ENCODE data around the gene SFSWAP.
A peak's percentile ranks its signal among the peaks of the same experiment; 100 is the strongest.
"Not testable (repeated sequence)": the region's sequence is repeated elsewhere in the genome, so short reads cannot be mapped to it uniquely, and the experiment has no call there.

The SFSWAP gene

GRCh38 chr12:131805421-131805820, 94.5 kb downstream of the SFSWAP start:
- no peak for DNase-seq

DNA sequence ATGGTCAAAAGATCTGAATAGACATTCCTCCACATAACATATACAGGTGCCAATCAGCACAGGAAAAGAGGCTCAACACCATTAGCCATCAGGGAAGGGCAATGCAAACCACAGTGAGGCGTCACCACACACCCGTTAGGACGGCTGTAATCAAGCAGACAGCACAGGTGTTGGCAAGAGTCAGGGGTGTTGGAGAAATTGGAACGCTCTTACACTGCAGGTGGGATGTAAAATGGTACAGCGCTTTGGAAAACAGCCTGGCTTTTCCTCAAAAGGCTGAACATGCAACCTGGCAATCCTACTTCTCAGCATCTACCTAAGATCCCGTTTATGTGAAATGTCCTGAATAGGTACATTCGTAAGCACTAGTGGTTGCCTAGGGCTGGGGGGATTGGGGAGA, 95.8 kb downstream of the SFSWAP start:
- no peak for DNase-seq

DNA sequence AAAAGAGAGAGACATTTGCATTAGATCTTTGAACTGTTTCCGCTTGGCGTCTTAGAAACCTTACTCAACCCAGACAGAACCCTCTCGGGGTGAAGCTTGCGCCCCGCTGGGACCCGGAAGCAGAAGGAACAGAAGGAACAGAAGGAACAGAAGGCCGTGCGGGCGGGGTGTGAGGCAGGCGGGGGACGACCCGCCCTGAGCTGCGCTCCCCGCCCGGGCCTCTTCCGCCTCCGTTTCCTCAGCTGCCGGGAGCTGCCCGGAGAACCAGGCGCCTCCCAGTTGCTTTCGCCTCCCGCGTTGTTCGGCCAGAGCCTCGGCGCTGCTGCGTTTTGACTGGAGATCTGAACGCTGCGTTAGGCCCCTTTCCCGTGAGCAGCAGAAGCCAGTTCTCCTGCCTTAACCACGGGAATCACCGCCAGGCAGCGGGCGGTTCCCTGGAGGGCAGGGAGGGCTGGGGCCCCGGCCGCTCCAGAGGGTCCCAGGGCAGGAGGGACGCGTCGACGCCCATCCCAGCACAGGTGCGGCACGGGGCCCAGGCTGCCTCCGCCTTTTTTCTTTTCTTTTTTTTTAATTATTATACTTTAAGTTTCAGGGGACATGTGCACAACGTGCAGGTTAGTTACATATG, 98.0 kb downstream of the SFSWAP start:
- DNase-seq = no peak

DNA sequence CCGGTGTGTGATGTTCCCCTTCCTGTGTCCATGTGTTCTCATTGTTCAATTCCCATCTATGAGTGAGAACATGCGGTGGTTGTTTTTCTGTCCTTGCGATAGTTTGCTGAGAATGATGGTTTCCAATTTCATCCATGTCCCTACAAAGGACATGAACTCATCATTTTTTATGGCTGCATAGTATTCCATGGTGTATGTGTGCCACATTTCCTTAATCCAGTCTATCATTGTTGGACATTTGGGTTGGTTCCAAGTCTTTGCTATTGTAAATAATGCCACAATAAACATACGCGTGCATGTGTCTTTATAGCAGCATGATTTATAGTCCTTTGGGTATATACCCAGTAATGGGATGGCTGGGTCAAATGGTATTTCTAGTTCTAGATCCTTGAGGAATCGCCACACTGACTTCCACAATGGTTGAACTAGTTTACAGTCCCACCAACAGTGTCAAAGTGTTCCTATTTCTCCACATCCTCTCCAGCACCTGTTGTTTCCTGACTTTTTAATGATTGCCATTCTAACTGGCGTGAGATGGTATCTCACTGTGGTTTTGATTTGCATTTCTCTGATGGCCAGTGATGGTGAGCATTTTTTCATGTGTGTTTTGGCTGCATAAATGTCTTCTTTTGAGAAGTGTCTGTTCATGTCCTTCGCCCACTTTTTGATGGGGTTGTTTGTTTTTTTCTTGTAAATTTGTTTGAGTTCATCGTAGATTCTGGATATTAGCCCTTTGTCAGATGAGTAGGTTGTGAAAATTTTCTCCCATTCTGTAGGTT, 98.8 kb downstream of the SFSWAP start:
- DNase-seq = not testable (repeated sequence)

- no peak for DNase-seq
These were observed 99.8 kb downstream of the SFSWAP start for GRCh38 chr12:131810726-131811125.

DNA sequence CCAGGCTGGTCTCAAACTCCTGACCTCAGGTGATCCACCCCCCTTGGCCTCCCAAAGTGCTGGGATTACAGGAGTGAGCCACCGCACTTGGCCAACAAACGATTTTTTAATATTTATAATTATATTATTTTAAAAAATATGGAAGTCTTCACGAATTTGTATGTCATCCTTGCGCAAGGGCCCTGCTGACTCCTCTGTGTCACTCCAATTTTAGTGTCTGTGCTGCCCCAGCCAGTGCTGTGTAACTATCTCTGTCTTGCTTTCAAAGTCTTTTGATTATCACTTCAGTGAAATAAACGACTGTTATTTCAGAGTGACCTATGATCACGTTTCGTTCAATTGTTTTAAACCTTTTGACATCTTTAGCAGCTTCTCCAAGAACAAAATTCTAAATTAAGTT, 104.2 kb downstream of the SFSWAP start:
- no peak for DNase-seq

- DNase-seq = no peak
These were observed 105.6 kb downstream of the SFSWAP start for GRCh38 chr12:131816495-131816894.

DNA sequence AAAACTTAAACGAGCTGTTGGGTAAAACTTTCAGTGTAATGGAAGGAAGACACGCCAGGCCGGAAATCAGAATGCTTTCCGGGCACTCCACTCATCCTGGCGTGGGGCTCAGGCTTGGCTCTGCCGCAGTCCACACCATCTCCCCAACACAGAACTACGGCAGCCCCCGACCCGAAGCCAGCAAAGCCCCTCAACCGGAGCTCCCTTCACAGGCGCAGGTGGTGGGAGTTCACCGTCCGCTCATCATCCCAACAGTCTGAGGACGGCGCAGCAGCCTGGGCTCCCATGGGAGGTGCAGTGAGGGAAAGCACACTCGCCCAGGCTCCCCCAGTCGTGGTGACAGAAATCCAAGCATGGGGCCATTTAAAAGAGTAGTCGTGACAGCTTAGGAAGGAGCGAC, 106.4 kb downstream of the SFSWAP start:
- no peak for DNase-seq

DNA sequence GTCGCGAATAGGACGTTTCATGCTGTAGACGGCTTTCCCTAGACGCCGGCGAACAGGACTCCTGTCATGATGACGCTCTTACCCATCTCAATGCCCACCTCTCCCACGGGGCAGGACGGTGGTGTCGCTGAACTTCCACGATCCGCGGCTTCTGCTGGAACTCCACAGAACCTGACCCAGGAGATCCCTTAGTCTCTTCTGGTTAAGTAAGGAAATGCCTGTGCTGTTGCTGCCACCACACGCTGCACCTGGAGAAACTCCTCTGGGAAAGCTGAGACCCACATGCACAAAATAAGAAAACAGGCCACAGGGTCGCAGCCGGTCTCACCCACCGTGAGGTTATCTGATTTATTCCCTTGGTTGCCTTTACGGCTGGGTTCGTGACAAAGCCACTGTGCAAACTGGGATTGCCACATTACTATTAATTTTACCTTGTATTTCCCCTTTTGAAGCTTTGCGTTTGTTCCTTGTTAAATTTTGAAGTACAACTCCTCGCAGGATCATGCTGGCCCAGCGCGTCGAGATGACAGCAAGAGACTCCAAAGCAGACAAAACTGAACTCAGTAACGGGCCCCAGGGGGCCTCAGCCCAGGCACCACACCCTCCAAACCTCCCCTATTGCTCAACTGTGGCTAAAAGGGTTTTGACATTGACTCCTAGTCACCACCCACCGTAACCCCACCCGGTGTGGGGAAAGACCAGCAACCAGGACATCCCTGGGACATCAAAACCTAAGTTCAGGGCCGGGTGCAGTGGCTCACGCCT, 108.1 kb downstream of the SFSWAP start:
- no peak for DNase-seq

GRCh38 chr12:131824450-131824849, 113.6 kb downstream of the SFSWAP start:
- DNase-seq = no peak

- DNase-seq = peak in 12 of 56 donors; percentile 12 to 63 (median 34)
These were observed 114.4 kb downstream of the SFSWAP start for GRCh38 chr12:131825146-131825892.

GRCh38 chr12:131826097-131826928, 115.4 kb downstream of the SFSWAP start:
- DNase-seq = no peak

GRCh38 chr12:131827961-131828534, 117.2 kb downstream of the SFSWAP start, which contains the start of gene MMP17:
Gene MMP17 (plus strand): TSS chr12:131828393. CDS start chr12:131828495, 102 bp downstream.
- peak in 16 of 56 donors; percentile 14 to 62 (median 34) for DNase-seq

- peak in 1 of 56 donors; percentile 31 for DNase-seq
These were observed 117.9 kb downstream of the SFSWAP start for GRCh38 chr12:131828671-131829355.

DNA sequence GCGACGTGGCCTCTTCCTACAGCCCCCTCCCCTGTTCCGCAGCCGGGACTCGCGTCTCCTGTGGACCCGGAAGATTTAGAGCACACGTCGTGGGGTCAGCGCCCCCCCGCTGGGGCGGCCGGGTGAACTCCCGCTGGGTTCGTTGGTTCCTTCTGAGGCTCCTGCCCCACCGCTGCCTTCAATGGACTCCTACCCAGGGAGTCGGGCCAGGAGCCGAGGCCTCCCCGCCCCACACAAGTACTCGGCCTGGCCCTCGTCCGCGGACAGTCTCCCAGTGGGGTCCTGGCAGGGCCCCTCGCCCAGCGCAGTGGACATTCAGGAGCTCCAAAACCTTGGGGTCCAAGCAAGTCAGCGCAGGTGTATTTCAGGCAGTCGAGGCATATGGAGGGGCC, 118.5 kb downstream of the SFSWAP start:
- DNase-seq = peak in 3 of 56 donors; percentile 25 to 49 (median 33)

- DNase-seq = peak in 2 of 56 donors; percentile 57 to 69
These were observed 119.0 kb downstream of the SFSWAP start for GRCh38 chr12:131829791-131830334.

DNA sequence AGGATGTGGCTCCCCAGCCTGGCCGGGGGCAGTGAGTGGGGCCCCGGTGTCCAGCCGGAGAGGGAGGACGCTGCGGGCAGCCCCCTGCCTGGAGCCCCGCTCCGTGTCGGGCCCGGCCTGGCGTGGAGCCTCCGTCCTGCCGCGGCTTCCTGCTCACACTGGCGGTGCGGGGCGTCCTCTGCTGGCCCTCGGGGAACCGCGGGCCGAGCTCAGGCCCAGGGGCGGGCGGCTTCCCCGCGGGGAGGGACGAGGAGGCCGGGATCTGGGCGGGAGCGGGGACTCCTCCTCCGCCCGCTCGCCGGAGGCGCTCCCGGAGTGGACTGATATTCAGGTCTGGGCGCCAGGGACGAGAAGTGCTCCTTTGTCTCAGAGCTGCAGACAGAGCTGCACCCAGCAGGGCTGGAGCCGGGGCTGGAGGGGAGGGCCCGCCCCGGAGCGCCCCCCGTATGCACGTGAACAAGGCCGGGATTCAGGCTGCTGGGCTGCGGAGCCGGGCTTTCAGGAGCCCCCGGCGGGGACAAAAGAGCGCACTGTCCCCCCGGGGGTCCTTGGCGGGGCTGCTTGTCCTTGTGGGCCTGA, 119.5 kb downstream of the SFSWAP start:
- DNase-seq = peak in 54 of 56 donors; percentile 21 to 86 (median 71)

DNA sequence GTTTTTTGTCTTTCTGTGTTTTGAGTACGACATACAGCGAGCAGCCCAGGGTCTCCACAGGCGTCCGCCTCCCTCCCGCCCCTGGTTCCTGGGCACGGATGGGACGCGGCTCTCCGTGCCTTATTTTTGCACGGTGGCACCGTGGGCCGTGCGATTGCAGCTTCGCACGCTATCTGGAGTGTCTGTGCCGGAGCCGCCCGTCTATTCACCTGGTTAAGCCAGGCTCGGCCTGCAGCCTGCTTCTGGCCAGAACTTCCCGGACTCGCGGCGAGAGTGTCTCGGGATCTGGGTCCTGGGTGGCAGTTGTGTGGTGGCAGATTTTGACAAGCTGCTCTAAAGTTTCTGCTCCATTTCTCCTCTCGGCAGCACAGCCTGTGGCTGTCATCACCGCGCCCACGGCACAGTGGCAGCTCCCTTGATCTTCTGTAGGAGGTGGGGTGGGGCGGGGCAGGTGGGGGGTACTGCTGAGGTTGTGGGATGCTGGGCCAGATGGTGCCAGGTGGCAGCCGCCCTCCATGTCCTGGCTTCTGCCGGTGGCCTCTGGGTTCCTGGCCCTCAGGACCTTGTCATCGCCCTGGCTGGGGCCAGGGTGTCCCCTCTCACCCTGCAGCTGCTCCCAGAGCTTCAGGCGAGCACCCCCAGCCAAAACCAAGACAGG, 120.2 kb downstream of the SFSWAP start:
- DNase-seq = peak in 37 of 56 donors; percentile 33 to 82 (median 57)
